ENCODE measurements around the gene HOXA11.
A peak's percentile ranks its signal among the peaks of the same experiment; 100 is the strongest.

DNA sequence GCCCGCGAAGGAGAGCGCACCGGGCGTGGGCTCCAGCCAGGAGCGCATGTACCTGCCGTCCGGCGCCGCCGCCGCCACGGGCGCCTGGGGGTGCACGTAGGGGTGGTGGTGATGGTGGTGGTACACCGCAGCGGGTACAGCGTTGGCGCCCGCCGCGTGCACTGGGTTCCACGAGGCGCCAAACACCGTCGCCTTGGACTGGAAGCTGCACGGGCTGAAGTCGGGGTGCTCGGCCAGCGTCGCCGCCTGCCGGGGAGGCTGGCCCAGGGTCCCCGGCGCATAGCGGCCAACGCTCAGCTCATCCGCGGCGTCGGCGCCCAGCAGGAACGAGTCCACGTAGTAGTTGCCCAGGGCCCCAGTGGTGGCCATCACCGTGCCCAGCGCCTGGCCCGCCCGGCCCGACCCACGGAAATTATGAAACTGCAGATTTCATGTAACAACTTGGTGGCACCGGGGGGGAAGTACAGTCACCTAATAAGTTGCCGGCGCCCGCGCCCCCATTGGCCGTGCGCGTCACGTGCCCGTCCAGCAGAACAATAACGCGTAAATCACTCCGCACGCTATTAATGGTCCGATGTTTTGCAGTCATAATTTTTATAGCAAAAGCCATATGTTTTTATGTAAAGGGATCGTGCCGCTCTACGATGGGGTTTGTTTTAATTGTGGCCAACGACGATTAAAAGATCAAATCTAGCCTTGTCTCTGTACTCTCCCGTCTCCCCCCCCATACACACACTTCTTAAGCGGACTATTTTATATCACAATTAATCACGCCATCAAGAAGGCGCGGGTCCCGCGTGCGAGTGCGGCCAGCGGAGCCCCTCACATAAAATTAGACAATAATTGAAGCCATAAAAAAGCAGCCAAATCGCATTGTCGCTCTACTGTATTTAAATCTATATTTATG, 19.7 kb downstream of the HOXA11 start, which contains the start of gene HOXA9:
- TF ChIP-seq, protein P1, sequence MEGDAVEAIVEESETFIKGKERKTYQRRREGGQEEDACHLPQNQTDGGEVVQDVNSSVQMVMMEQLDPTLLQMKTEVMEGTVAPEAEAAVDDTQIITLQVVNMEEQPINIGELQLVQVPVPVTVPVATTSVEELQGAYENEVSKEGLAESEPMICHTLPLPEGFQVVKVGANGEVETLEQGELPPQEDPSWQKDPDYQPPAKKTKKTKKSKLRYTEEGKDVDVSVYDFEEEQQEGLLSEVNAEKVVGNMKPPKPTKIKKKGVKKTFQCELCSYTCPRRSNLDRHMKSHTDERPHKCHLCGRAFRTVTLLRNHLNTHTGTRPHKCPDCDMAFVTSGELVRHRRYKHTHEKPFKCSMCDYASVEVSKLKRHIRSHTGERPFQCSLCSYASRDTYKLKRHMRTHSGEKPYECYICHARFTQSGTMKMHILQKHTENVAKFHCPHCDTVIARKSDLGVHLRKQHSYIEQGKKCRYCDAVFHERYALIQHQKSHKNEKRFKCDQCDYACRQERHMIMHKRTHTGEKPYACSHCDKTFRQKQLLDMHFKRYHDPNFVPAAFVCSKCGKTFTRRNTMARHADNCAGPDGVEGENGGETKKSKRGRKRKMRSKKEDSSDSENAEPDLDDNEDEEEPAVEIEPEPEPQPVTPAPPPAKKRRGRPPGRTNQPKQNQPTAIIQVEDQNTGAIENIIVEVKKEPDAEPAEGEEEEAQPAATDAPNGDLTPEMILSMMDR (IDR thresholded peaks at IDR 0.05) = no peak
- peak in 1 of 2 donors; percentile 59 for TF ChIP-seq POLR2A (IDR thresholded peaks at IDR 0.05)

Data from adrenal gland (tissue), 5 donors.